DND-41 (cell line): ENCODE measurements around the gene SNRNP40.

Source experiments
- EZH2 ChIP-seq: IDR thresholded peaks from 3 replicates; pipeline ENCODE4 v1.6.1; 2012; ENCODE audit warnings: borderline replicate concordance, low read depth, mild to moderate bottlenecking, moderate library complexity, low read length, inconsistent platforms; ENCODE audit not compliant: severe bottlenecking
- TF ChIP-seq, protein P1 (sequence below): IDR thresholded peaks from 2 replicates; pipeline ENCODE4 v1.5.1; 2012; ENCODE audit warnings: borderline replicate concordance, low read length, moderate library complexity, mild to moderate bottlenecking; ENCODE audit not compliant: poor library complexity, severe bottlenecking; ENCODE audit errors: extremely low read depth

DNA sequence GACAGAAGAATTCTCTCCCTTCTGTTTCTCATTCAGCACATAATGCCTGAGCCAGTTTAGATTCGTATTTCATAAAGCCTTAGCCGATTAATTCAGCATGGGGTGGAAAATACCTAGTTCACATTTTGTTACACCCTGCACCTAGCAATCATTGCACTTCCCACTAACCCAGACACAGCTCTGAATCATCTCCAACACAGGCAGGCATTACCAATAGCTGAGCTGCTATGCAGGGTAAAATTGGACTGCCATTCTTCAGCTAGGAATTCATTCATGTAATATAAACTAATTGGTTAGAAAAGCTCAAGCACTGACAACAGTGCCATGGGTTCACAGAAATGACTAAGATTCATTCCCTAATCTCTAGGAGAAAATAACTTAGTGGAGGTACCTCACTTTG lies 30.0 kb downstream of the SNRNP40 start:
- TF ChIP-seq, protein P1, sequence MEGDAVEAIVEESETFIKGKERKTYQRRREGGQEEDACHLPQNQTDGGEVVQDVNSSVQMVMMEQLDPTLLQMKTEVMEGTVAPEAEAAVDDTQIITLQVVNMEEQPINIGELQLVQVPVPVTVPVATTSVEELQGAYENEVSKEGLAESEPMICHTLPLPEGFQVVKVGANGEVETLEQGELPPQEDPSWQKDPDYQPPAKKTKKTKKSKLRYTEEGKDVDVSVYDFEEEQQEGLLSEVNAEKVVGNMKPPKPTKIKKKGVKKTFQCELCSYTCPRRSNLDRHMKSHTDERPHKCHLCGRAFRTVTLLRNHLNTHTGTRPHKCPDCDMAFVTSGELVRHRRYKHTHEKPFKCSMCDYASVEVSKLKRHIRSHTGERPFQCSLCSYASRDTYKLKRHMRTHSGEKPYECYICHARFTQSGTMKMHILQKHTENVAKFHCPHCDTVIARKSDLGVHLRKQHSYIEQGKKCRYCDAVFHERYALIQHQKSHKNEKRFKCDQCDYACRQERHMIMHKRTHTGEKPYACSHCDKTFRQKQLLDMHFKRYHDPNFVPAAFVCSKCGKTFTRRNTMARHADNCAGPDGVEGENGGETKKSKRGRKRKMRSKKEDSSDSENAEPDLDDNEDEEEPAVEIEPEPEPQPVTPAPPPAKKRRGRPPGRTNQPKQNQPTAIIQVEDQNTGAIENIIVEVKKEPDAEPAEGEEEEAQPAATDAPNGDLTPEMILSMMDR = no peak
- no peak for TF ChIP-seq EZH2
